K562 (cell line): ENCODE measurements around the gene LRP1. TPM values are rescaled to one million over a fixed set of nuclear protein-coding genes. Genes with fewer than 3 reads are reported as not detected.

ENCODE experiments used
- EP400 ChIP-seq: fragments of 450-650 bp; IDR thresholded peaks from 2 replicates; pipeline ENCODE4 v1.6.1; 2017; ENCODE audit warnings: antibody characterized with exemption, mild to moderate bottlenecking, moderate library complexity
- GTF3C2 ChIP-seq: IDR thresholded peaks from 3 replicates; pipeline ENCODE4 v1.6.1; 2011; ENCODE audit warnings: borderline replicate concordance, mild to moderate bottlenecking, moderate library complexity; ENCODE audit not compliant: insufficient read length; ENCODE audit errors: extremely low read depth
- HIVEP1 ChIP-seq: fragments of 250-450 bp; sonication (Bioruptor Pico); IDR thresholded peaks from 2 replicates; pipeline ENCODE4 v1.4.0; 2020; ENCODE audit warnings: mild to moderate bottlenecking
- MTA3 ChIP-seq: fragments of 450-650 bp; formaldehyde crosslinking; IDR thresholded peaks from 2 replicates; pipeline ENCODE4 v1.6.1; 2017; ENCODE audit warnings: mild to moderate bottlenecking, borderline replicate concordance
- NR0B1 ChIP-seq: fragments of 450-650 bp; IDR thresholded peaks from one replicate; pipeline ENCODE4 v1.6.1; 2018; ENCODE audit warnings: mild to moderate bottlenecking, moderate library complexity; ENCODE audit not compliant: partially characterized antibody
- ZNF133 ChIP-seq: fragments of 250-450 bp; sonication (Bioruptor Pico); IDR thresholded peaks from 2 replicates; pipeline ENCODE4 v1.4.0; 2020; ENCODE audit warnings: mild to moderate bottlenecking
- ZNF146 ChIP-seq: IDR thresholded peaks from one replicate; pipeline ENCODE4 v1.6.1; 2018; ENCODE audit warnings: missing compliant biosample characterization; ENCODE audit not compliant: unreplicated experiment
- ZNF695 ChIP-seq: fragments of 450-650 bp; formaldehyde crosslinking; IDR thresholded peaks from 2 replicates; pipeline ENCODE4 v1.4.0; 2020; ENCODE audit warnings: mild to moderate bottlenecking, moderate library complexity
- polyA plus RNA-seq, 8 experiments: library from polyadenylated mRNA; depleted of rRNA in 4 of 8; stranded (reverse) in 5 of 8; unstranded in 3 of 8; fragments of >200 nt; fragmentation: Nextera tagmentation in 2 of 8; fragmentation: Illumina TruSeq in 1 of 8; extraction: Ambion mirVana in 2 of 8; extraction: Trizol in 1 of 8; gene quantifications; 2 replicates each; pipeline versions ENCODE4 v1.2.1 to v1.2.3, GENCODE V29; 2011 to 2014; ENCODE audit warnings: inconsistent platforms in 1 of 8, missing spikeins in 1 of 8
- total RNA-seq, 7 experiments: library from RNA; depleted of rRNA in 6 of 7; stranded (reverse); fragments of >200 nt in 6 of 7; fragmentation: Illumina TruSeq in 2 of 7; extraction: Trizol in 2 of 7; gene quantifications; 2 replicates each; pipeline versions ENCODE4 v1.2.1 to v1.2.3, GENCODE V29; 2011 to 2021; ENCODE audit warnings: low replicate concordance in 1 of 7
- TF ChIP-seq, protein P1 (sequence below): sonication (generic); formaldehyde crosslinking; IDR thresholded peaks from 2 replicates; pipeline ENCODE4 v1.8.0; 2023; ENCODE audit warnings: mild to moderate bottlenecking, missing genetic modification reagents
- TF ChIP-seq, protein P2 (sequence below): sonication (generic); formaldehyde crosslinking; IDR thresholded peaks from 2 replicates; pipeline ENCODE4 v1.5.0; 2020; ENCODE audit warnings: missing genetic modification reagents
- TF ChIP-seq, protein P3 (sequence below): fragments of 250-450 bp; sonication (Bioruptor Pico); IDR thresholded peaks from 2 replicates; pipeline ENCODE4 v1.4.0; 2020

LRP1 gene
- total and polyA plus RNA-seq, 9 of the 15 experiments (the other 6 are each of a cell fraction or from before 2014, with no cell fraction given): 0.04 to 0.64 (median 0.19) TPM; not detected in 2

DNA sequence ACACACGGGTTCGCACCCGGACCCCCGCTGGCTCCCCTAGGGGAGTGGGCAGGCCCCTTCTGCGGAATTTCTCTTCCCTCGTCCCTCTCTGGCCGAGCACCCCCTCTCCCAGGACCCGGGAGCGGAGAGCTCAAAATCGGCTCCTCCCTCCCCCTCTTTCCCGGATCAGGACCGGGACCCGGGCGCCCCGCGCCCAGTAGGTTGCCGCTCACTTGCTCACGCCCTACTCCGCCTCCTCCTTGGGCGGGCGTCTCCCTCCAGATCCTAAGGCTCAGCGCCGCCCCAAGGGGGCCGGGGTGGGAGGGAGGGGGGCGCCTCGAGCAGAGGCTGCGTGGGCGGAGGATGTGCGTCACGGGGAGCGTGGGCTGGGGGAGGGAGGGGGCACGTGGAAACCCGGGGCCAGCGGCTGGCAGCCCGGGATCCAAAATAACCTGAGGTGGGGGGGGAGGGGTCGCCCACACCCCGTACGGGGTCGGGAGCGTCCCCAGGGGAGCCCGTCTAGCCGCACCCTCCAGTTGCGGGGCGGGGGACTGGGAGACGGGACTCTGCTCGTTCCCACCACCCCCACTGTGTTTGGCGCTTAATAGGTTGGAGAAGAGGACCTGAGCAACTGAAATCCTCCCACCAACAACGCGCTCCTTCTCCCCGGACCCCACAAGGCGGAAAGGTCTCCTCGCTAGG is 41.1 kb upstream of the LRP1 start (continued):
- TF ChIP-seq NR0B1 (no peak), ZNF146 (CRISPR knock-in tag) (no peak), HIVEP1 (no peak), GTF3C2 (no peak), MTA3 (peak; percentile 7; the same call in 1 of the 2 replicates), ZNF695 (CRISPR knock-in tag) (no peak), ZNF133 (CRISPR knock-in tag) (no peak), EP400 (peak; percentile 52; the same call in 1 of the 2 replicates)
- TF ChIP-seq, protein P1, sequence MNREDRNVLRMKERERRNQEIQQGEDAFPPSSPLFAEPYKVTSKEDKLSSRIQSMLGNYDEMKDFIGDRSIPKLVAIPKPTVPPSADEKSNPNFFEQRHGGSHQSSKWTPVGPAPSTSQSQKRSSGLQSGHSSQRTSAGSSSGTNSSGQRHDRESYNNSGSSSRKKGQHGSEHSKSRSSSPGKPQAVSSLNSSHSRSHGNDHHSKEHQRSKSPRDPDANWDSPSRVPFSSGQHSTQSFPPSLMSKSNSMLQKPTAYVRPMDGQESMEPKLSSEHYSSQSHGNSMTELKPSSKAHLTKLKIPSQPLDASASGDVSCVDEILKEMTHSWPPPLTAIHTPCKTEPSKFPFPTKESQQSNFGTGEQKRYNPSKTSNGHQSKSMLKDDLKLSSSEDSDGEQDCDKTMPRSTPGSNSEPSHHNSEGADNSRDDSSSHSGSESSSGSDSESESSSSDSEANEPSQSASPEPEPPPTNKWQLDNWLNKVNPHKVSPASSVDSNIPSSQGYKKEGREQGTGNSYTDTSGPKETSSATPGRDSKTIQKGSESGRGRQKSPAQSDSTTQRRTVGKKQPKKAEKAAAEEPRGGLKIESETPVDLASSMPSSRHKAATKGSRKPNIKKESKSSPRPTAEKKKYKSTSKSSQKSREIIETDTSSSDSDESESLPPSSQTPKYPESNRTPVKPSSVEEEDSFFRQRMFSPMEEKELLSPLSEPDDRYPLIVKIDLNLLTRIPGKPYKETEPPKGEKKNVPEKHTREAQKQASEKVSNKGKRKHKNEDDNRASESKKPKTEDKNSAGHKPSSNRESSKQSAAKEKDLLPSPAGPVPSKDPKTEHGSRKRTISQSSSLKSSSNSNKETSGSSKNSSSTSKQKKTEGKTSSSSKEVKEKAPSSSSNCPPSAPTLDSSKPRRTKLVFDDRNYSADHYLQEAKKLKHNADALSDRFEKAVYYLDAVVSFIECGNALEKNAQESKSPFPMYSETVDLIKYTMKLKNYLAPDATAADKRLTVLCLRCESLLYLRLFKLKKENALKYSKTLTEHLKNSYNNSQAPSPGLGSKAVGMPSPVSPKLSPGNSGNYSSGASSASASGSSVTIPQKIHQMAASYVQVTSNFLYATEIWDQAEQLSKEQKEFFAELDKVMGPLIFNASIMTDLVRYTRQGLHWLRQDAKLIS (CRISPR knock-in tag): no peak
- TF ChIP-seq, protein P2, sequence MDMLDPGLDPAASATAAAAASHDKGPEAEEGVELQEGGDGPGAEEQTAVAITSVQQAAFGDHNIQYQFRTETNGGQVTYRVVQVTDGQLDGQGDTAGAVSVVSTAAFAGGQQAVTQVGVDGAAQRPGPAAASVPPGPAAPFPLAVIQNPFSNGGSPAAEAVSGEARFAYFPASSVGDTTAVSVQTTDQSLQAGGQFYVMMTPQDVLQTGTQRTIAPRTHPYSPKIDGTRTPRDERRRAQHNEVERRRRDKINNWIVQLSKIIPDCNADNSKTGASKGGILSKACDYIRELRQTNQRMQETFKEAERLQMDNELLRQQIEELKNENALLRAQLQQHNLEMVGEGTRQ (CRISPR knock-in tag): peak; percentile 3; the same call in 1 of the 2 replicates
- TF ChIP-seq, protein P3, sequence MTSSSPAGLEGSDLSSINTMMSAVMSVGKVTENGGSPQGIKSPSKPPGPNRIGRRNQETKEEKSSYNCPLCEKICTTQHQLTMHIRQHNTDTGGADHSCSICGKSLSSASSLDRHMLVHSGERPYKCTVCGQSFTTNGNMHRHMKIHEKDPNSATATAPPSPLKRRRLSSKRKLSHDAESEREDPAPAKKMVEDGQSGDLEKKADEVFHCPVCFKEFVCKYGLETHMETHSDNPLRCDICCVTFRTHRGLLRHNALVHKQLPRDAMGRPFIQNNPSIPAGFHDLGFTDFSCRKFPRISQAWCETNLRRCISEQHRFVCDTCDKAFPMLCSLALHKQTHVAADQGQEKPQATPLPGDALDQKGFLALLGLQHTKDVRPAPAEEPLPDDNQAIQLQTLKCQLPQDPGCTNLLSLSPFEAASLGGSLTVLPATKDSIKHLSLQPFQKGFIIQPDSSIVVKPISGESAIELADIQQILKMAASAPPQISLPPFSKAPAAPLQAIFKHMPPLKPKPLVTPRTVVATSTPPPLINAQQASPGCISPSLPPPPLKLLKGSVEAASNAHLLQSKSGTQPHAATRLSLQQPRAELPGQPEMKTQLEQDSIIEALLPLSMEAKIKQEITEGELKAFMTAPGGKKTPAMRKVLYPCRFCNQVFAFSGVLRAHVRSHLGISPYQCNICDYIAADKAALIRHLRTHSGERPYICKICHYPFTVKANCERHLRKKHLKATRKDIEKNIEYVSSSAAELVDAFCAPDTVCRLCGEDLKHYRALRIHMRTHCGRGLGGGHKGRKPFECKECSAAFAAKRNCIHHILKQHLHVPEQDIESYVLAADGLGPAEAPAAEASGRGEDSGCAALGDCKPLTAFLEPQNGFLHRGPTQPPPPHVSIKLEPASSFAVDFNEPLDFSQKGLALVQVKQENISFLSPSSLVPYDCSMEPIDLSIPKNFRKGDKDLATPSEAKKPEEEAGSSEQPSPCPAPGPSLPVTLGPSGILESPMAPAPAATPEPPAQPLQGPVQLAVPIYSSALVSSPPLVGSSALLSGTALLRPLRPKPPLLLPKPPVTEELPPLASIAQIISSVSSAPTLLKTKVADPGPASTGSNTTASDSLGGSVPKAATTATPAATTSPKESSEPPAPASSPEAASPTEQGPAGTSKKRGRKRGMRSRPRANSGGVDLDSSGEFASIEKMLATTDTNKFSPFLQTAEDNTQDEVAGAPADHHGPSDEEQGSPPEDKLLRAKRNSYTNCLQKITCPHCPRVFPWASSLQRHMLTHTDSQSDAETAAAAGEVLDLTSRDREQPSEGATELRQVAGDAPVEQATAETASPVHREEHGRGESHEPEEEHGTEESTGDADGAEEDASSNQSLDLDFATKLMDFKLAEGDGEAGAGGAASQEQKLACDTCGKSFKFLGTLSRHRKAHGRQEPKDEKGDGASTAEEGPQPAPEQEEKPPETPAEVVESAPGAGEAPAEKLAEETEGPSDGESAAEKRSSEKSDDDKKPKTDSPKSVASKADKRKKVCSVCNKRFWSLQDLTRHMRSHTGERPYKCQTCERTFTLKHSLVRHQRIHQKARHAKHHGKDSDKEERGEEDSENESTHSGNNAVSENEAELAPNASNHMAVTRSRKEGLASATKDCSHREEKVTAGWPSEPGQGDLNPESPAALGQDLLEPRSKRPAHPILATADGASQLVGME (CRISPR knock-in tag): 0 out of 2 replicates have a peak, but pooled peaks have one; percentile 24
